ENCODE data around the gene THSD4.

- no peak for TF ChIP-seq CTCF (IDR thresholded peaks at IDR 0.05; ENCODE audit: insufficient read depth, low read length)
- TF ChIP-seq GABPA (IDR thresholded peaks at IDR 0.05; ENCODE audit: low read depth), result no peak
- no peak for TF ChIP-seq POLR2AphosphoS5 (IDR thresholded peaks at IDR 0.05; ENCODE audit: low read depth)
- TF ChIP-seq REST (IDR thresholded peaks at IDR 0.05; ENCODE audit: insufficient replicate concordance, low read depth), result no peak
- TF ChIP-seq SPI1 (IDR thresholded peaks at IDR 0.05; ENCODE audit: borderline replicate concordance, low read depth), result no peak
Observed at GRCh38 chr15:71573599-71573998, 458.3 kb downstream of the THSD4 start.

Measured in HL-60 (cell line).